Effector memory CD8-positive, alpha-beta T cell (primary cell): ENCODE results near the gene TMEM167B.
A peak's percentile ranks its signal among the peaks of the same experiment; 100 is the strongest.

Experiments
- ATAC-seq: fragments of 150-1000 bp; cut with Tn5 transposase; replicated peaks from 2 replicates; pipeline ENCODE4 v1.10.0; 2021; ENCODE audit warnings: mild to moderate bottlenecking, moderate library complexity
- DNase-seq, 3 experiments: peaks; one replicate each; pipeline ENCODE4 v3.0.0; 2021
- H3K27ac Mint-ChIP-seq, 2 donors: one replicate each; pipeline ENCODE4 v1.8.0; 2022; ENCODE audit warnings: mild to moderate bottlenecking in 2 of 2, mixed read lengths in 2 of 2, moderate library complexity in 2 of 2
- H3K27me3 Mint-ChIP-seq, 2 donors: one replicate each; pipeline ENCODE4 v1.8.0; 2022; ENCODE audit warnings: mixed read lengths in 2 of 2
- H3K36me3 Mint-ChIP-seq: one replicate; pipeline ENCODE4 v1.8.0; 2022; ENCODE audit warnings: mild to moderate bottlenecking, moderate library complexity, mixed read lengths; ENCODE audit not compliant: insufficient read depth
- H3K4me1 Mint-ChIP-seq, 2 donors: one replicate each; pipeline ENCODE4 v1.8.0; 2022; ENCODE audit warnings: low read depth in 2 of 2, mixed read lengths in 2 of 2
- H3K4me3 Mint-ChIP-seq, 2 donors: one replicate each; pipeline ENCODE4 v1.8.0; 2022; ENCODE audit warnings: mild to moderate bottlenecking in 2 of 2, mixed read lengths in 2 of 2, moderate library complexity in 2 of 2
- H3K9me3 Mint-ChIP-seq, 2 donors: one replicate each; pipeline ENCODE4 v1.8.0; 2022; ENCODE audit warnings: mixed read lengths in 2 of 2

TMEM167B gene

GRCh38 chr1:109061183-109061582, 29.4 kb upstream of the TMEM167B start:
- no peak for ATAC-seq
- Mint-ChIP-seq H3K4me3 (no peak overlapping the region), H3K9me3 (no peaks in the 10 kb centered on the region)

GRCh38 chr1:109065137-109065536, 25.4 kb upstream of the TMEM167B start:
- no peaks in the 10 kb centered on the region for H3K9me3 Mint-ChIP-seq
- H3K27me3 Mint-ChIP-seq = no peaks in the 10 kb centered on the region
- ATAC-seq = no peak
- H3K4me3 Mint-ChIP-seq = no peak overlapping the region
- H3K27ac Mint-ChIP-seq = peak overlapping the region in 1 of 2 donors; percentile 77
- H3K36me3 Mint-ChIP-seq = peaks cover 35% of the 10 kb centered on the region
- no peaks in the 10 kb centered on the region for H3K4me1 Mint-ChIP-seq
- DNase-seq = no peak

More at GRCh38 chr1:109061183-109061582, 29.4 kb upstream of the TMEM167B start:
- H3K4me1 Mint-ChIP-seq = no peaks in the 10 kb centered on the region
- H3K27ac Mint-ChIP-seq = no peak overlapping the region
- H3K36me3 Mint-ChIP-seq = peaks cover 34% of the 10 kb centered on the region
- DNase-seq = no peak
- no peaks in the 10 kb centered on the region for H3K27me3 Mint-ChIP-seq

GRCh38 chr1:109067883-109068282, 22.7 kb upstream of the TMEM167B start:
- Mint-ChIP-seq H3K4me3 (no peak overlapping the region), H3K9me3 (no peaks in the 10 kb centered on the region), H3K36me3 (peaks cover 46% of the 10 kb centered on the region), H3K27me3 (no peaks in the 10 kb centered on the region), H3K4me1 (peaks cover 2 to 4% of the 10 kb centered on the region in 2 donors), H3K27ac (no peak overlapping the region)
- no peak for DNase-seq
- no peak for ATAC-seq

GRCh38 chr1:109069294-109069693, 21.3 kb upstream of the TMEM167B start:
- H3K4me1 Mint-ChIP-seq = peaks cover 3 to 5% of the 10 kb centered on the region in 2 donors
- no peak overlapping the region for H3K4me3 Mint-ChIP-seq
- ATAC-seq (no peak), DNase-seq (no peak)
- no peaks in the 10 kb centered on the region for H3K27me3 Mint-ChIP-seq
- H3K9me3 Mint-ChIP-seq = no peaks in the 10 kb centered on the region
- H3K27ac Mint-ChIP-seq = no peak overlapping the region
- H3K36me3 Mint-ChIP-seq = peaks cover 44% of the 10 kb centered on the region

- DNase-seq (peak; percentile 75 to 78 (median 76)), ATAC-seq (peak; percentile 99)
- H3K4me3 Mint-ChIP-seq = peak within 1 kb of the TSS; percentile 98
- peaks cover 26% of the 10 kb centered on the region for H3K36me3 Mint-ChIP-seq
- no peaks in the 10 kb centered on the region for H3K27me3 Mint-ChIP-seq
- H3K27ac Mint-ChIP-seq = peak within 1 kb of the TSS; percentile 99 to 100
- H3K9me3 Mint-ChIP-seq = no peaks in the 10 kb centered on the region
- peaks cover 7 to 19% of the 10 kb centered on the region in 2 donors for H3K4me1 Mint-ChIP-seq
Measured at GRCh38 chr1:109075531-109076490, 14.8 kb upstream of the TMEM167B start, which contains the start of gene TAF13. TSS of gene TAF13 (minus strand) at chr1:109076003. CDS start at chr1:109075947, 56 bp downstream.

- Mint-ChIP-seq H3K4me3 (no peak overlapping the region), H3K4me1 (peaks cover 6 to 19% of the 10 kb centered on the region in 2 donors), H3K27me3 (no peaks in the 10 kb centered on the region), H3K36me3 (peaks cover 12% of the 10 kb centered on the region), H3K27ac (no peak overlapping the region), H3K9me3 (no peaks in the 10 kb centered on the region)
- no peak for ATAC-seq
- DNase-seq = no peak
Measured at GRCh38 chr1:109078317-109078716, 12.2 kb upstream of the TMEM167B start.

- peaks cover 5% of the 10 kb centered on the region for H3K36me3 Mint-ChIP-seq
- ATAC-seq (no peak), DNase-seq (no peak)
- no peaks in the 10 kb centered on the region for H3K9me3 Mint-ChIP-seq
- H3K27me3 Mint-ChIP-seq = no peaks in the 10 kb centered on the region
- peaks cover 6 to 18% of the 10 kb centered on the region in 2 donors for H3K4me1 Mint-ChIP-seq
- no peak overlapping the region for H3K4me3 Mint-ChIP-seq
- H3K27ac Mint-ChIP-seq = no peak overlapping the region
Measured at GRCh38 chr1:109079240-109079622, 11.3 kb upstream of the TMEM167B start.

- Mint-ChIP-seq H3K36me3 (peaks cover 5% of the 10 kb centered on the region), H3K9me3 (no peaks in the 10 kb centered on the region), H3K4me3 (no peak overlapping the region), H3K27ac (no peak overlapping the region), H3K4me1 (peaks cover 5 to 6% of the 10 kb centered on the region in 2 donors), H3K27me3 (no peaks in the 10 kb centered on the region)
- DNase-seq (no peak), ATAC-seq (no peak)
Measured at GRCh38 chr1:109080441-109081082, 10.0 kb upstream of the TMEM167B start.

- no peak overlapping the region for H3K4me3 Mint-ChIP-seq
- no peaks in the 10 kb centered on the region for H3K4me1 Mint-ChIP-seq
- H3K9me3 Mint-ChIP-seq = no peaks in the 10 kb centered on the region
- H3K27ac Mint-ChIP-seq = no peak overlapping the region
- no peak for ATAC-seq
- no peak for DNase-seq
- no peaks in the 10 kb centered on the region for H3K36me3 Mint-ChIP-seq
- no peaks in the 10 kb centered on the region for H3K27me3 Mint-ChIP-seq
Measured at GRCh38 chr1:109083501-109083900, 7.1 kb upstream of the TMEM167B start.

GRCh38 chr1:109083923-109084322, 6.6 kb upstream of the TMEM167B start:
- H3K27me3 Mint-ChIP-seq = no peaks in the 10 kb centered on the region
- no peak overlapping the region for H3K4me3 Mint-ChIP-seq
- H3K27ac Mint-ChIP-seq = no peak overlapping the region
- ATAC-seq (no peak), DNase-seq (no peak)
- no peaks in the 10 kb centered on the region for H3K9me3 Mint-ChIP-seq
- no peaks in the 10 kb centered on the region for H3K4me1 Mint-ChIP-seq
- no peaks in the 10 kb centered on the region for H3K36me3 Mint-ChIP-seq

GRCh38 chr1:109084563-109085517, 5.7 kb upstream of the TMEM167B start:
- no peaks in the 10 kb centered on the region for H3K4me1 Mint-ChIP-seq
- H3K27ac Mint-ChIP-seq = no peak overlapping the region
- H3K36me3 Mint-ChIP-seq = peaks cover 6% of the 10 kb centered on the region
- no peaks in the 10 kb centered on the region for H3K27me3 Mint-ChIP-seq
- DNase-seq = no peak
- no peaks in the 10 kb centered on the region for H3K9me3 Mint-ChIP-seq
- H3K4me3 Mint-ChIP-seq = no peak overlapping the region
- ATAC-seq = no peak

GRCh38 chr1:109089242-109090015, 1.1 kb upstream of the TMEM167B start:
- no peak for ATAC-seq
- H3K27me3 Mint-ChIP-seq = no peaks in the 10 kb centered on the region
- DNase-seq = peak in 1 of 3 experiments; percentile 20
- no peaks in the 10 kb centered on the region for H3K9me3 Mint-ChIP-seq
- peak overlapping the region; percentile 97 to 99 for H3K27ac Mint-ChIP-seq
- H3K4me3 Mint-ChIP-seq = peak overlapping the region; percentile 96 to 99
- H3K4me1 Mint-ChIP-seq = peaks cover 24 to 28% of the 10 kb centered on the region in 2 donors
- H3K36me3 Mint-ChIP-seq = peaks cover 31% of the 10 kb centered on the region
